Limb (tissue), 2 donors: ENCODE results near the gene COMMD10.
A peak's percentile ranks its signal among the peaks of the same experiment; 100 is the strongest.
"Not testable (repeated sequence)": the region's sequence is repeated elsewhere in the genome, so short reads cannot be mapped to it uniquely, and the experiment has no call there.

Experiments used
- DNase-seq, 2 donors: peaks; one replicate each; pipeline ENCODE4 v3.0.0-alpha.2; 2016; ENCODE audit errors: extremely low spot score in 2 of 2

Gene COMMD10

GRCh38 chr5:116084871-116085715, at the start of gene COMMD10:
Gene COMMD10, plus strand, starts transcription at chr5:116085025.
- DNase-seq = peak; percentile 83 to 89

DNA sequence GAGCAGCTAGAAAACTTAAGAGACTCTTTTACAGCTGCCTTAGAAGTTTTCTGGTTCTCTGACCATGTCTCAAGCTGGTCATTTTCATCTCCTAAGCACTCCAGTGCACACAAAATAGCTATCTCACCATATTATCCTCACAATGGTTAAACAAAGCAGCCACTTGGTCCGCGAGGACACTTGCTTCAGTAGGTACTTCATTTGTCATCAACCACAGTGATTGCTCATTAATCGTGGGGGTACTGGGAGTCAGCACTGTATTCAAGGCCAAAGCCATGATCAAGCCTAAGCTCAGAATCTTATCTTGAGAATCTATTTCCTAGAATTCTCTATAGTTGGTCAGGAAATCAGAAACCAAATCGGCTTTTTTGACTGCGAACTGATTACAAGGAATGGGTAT, 49.7 kb upstream of the COMMD10 start:
- DNase-seq = no peak

- DNase-seq = no peak
Measured at GRCh38 chr5:116037236-116037822, 47.5 kb upstream of the COMMD10 start.

GRCh38 chr5:116038817-116039216, 46.0 kb upstream of the COMMD10 start:
- DNase-seq = no peak

GRCh38 chr5:116042375-116042774, 42.5 kb upstream of the COMMD10 start:
- DNase-seq = no peak

DNA sequence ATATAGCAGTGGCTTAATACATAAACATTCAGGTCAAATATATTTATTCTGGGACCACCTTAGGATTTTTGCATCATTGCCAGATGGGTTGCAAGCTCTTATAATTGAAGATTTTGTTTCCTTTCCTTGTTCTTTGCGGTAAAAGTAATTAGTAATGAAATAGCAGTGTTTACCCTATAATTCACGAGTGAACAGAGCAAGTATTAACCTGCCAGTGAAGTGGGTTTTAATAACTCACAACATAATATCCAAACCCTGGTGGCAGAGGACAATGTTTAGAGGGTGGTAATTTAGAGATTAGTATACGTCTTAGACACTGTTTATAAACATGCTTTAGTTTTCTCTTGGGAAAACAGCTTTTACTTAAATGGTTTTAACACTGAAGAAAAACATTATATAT, 40.8 kb upstream of the COMMD10 start:
- no peak for DNase-seq

GRCh38 chr5:116045821-116046220, 39.0 kb upstream of the COMMD10 start:
- DNase-seq = no peak

DNA sequence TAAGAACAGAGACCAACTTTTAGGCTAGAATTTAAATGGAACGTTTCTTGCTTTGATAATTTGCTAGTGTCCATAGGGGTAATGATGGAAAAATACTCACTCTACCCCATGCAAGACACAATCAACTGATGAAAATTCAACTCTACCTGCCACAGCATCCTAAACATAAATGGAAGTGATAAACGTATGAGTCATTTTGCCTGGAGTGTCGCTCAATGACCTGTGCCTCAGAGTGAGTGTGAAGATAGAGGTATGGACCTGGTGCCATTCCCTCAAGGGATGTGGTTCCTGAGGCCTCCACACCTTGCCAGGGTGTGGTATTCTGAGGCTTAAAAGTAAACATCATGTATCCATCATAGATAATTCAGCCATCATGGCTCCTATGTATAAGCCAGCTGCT, 38.6 kb upstream of the COMMD10 start:
- no peak for DNase-seq

GRCh38 chr5:116046823-116047222, 38.0 kb upstream of the COMMD10 start:
- DNase-seq = no peak

GRCh38 chr5:116058346-116058936, 26.4 kb upstream of the COMMD10 start:
- DNase-seq = no peak

GRCh38 chr5:116062352-116062751, 22.5 kb upstream of the COMMD10 start:
- no peak for DNase-seq

GRCh38 chr5:116063950-116064349, 20.9 kb upstream of the COMMD10 start:
- DNase-seq = no peak

DNA sequence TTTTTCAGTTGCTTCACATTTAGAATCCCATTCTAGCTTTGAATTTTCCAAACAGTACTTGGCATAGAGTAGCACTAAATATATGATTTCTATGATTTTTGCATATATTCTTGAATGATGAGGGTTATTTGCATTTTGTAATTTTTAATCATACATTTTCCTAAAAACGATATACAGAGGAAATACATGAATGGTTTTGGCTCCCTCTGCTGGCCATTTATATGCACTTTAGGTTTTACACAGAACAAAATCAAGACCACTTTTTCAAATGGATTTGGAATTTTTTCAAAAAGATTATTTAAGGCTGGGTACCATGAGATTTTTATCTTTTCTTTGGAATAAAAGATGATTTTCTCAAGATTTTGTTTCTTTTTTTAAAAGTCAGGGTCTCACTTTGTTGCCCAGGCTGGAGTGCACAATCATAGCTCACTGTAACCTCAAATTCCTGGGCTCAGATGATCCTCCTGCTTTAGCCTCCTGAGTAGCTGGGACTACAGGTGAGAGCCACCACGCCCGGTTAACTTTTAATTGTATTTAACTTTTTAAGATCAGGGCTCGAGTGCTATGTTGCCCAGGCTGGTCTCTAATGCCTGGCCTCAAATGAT, 16.7 kb upstream of the COMMD10 start:
- DNase-seq = peak in 1 of 2 donors; percentile 77

GRCh38 chr5:116071211-116071610, 13.6 kb upstream of the COMMD10 start:
- no peak for DNase-seq

- no peak for DNase-seq
Measured at GRCh38 chr5:116075191-116075831, 9.5 kb upstream of the COMMD10 start.

GRCh38 chr5:116076496-116076895, 8.3 kb upstream of the COMMD10 start:
- DNase-seq = no peak

DNA sequence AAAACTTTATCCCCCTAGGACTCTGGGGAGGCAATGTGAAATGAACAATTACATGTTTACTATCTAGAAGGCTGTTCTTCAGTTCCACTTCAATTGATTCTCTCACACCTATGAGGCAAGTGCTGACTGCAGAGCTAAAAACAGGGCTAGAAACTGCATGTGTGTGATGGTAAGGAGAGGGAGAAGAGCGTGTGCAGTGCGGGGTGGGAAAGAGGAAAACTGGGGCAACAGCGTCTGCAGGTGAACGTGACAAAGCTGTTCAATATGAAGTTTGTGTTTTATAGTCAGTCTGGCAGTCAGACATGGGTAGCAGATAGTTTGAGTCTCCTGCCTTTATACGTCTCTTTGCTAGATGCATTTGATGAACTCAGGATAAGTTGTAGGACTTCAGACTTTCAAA, 6.6 kb upstream of the COMMD10 start:
- DNase-seq = no peak

GRCh38 chr5:116084287-116084691, 536 bp upstream of the COMMD10 start:
- DNase-seq = peak; percentile 10 to 42

GRCh38 chr5:116086309-116086708, 1.5 kb downstream of the COMMD10 start:
- not testable (repeated sequence) for DNase-seq

GRCh38 chr5:116088062-116088461, 3.2 kb downstream of the COMMD10 start:
- DNase-seq = no peak

DNA sequence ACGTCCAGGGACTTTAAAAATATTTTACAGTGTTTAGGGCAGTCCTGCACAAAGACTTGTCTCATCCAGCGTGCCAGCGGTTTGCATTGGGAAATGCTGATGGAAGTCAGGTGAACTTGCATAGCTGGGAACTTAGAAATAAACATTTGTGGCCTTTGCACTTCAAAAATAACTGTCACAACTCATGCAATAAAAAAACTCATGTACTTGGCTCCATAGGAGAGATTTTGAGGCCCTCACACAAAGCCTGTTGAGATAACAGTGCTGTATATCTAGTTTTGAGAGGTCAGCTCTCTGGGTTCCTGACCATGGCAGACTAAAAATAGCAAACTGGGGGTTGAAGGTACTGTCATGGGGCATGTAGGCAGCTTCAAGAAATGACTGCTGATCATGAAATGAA, 5.5 kb downstream of the COMMD10 start:
- no peak for DNase-seq

- no peak for DNase-seq
Measured at GRCh38 chr5:116091416-116091815, 6.6 kb downstream of the COMMD10 start.
